Fibroblast of lung (primary cell): ENCODE measurements around the gene SHISA9. TPM values are rescaled to one million over a fixed set of nuclear protein-coding genes. Genes with fewer than 3 reads are reported as not detected.

Experiments used
- DNase-seq, 2 donors: peaks; one replicate each; pipeline versions ENCODE4 v3.0.0 to v3.0.0-alpha.2; 2010; ENCODE audit warnings: low read depth in 2 of 2
- H2AFZ ChIP-seq: 2 replicates; pipeline ENCODE4 v1.5.1; 2012; ENCODE audit warnings: low read length, control low read depth, inconsistent platforms
- H3K27ac ChIP-seq: 2 replicates; pipeline ENCODE4 v1.5.1; 2011; ENCODE audit warnings: low read length, control low read depth; ENCODE audit not compliant: insufficient read depth
- H3K27me3 ChIP-seq: 2 replicates; pipeline ENCODE4 v1.5.1; 2011; ENCODE audit warnings: mild to moderate bottlenecking, low read length; ENCODE audit not compliant: control insufficient read depth, insufficient read depth
- H3K36me3 ChIP-seq: 2 replicates; pipeline ENCODE4 v1.5.1; 2011; ENCODE audit warnings: low read length; ENCODE audit not compliant: control insufficient read depth, insufficient read depth
- H3K4me1 ChIP-seq: 2 replicates; pipeline ENCODE4 v1.5.1; 2011; ENCODE audit warnings: low read length; ENCODE audit not compliant: control insufficient read depth, insufficient read depth; ENCODE audit errors: extremely low read depth
- H3K4me2 ChIP-seq: 2 replicates; pipeline ENCODE4 v1.5.1; 2011; ENCODE audit warnings: low read length, control low read depth; ENCODE audit not compliant: insufficient read depth; ENCODE audit errors: extremely low read depth
- H3K4me3 ChIP-seq, 4 experiments: fragments of 200-600 bp in 1 of 4; sonication (generic) in 1 of 4; replicated peaks in 1 of 4; 2 replicates each; pipeline ENCODE4 v1.5.1; 2011 to 2016; ENCODE audit warnings: low read length in 4 of 4, low read depth in 3 of 4, mild to moderate bottlenecking in 3 of 4, control low read depth in 2 of 4, inconsistent platforms in 1 of 4, mixed read lengths in 1 of 4; ENCODE audit not compliant: insufficient read depth in 1 of 4; ENCODE audit errors: control extremely low read depth in 1 of 4
- H3K79me2 ChIP-seq: 2 replicates; pipeline ENCODE4 v1.5.1; 2012; ENCODE audit warnings: mild to moderate bottlenecking, low read length, inconsistent platforms; ENCODE audit not compliant: control insufficient read depth, insufficient read depth
- H3K9ac ChIP-seq: 2 replicates; pipeline ENCODE4 v1.5.1; 2011; ENCODE audit warnings: mild to moderate bottlenecking, low read length, control low read depth; ENCODE audit not compliant: insufficient read depth
- H3K9me3 ChIP-seq: 2 replicates; pipeline ENCODE4 v1.5.1; 2012; ENCODE audit warnings: low read depth, low read length; ENCODE audit not compliant: control insufficient read depth, insufficient read depth
- H4K20me1 ChIP-seq: 2 replicates; pipeline ENCODE4 v1.5.1; 2011; ENCODE audit warnings: low read length; ENCODE audit not compliant: control insufficient read depth, insufficient read depth; ENCODE audit errors: extremely low read depth
- CTCF ChIP-seq, 2 donors: IDR thresholded peaks in 1 of 2; conservative IDR thresholded peaks in 1 of 2; 1 replicate in 1 of 2; 2 replicates in 1 of 2; pipeline ENCODE4 v1.5.1; 2011 to 2012; ENCODE audit warnings: low read length in 2 of 2, control low read depth in 1 of 2, inconsistent platforms in 1 of 2, low read depth in 1 of 2, mild to moderate bottlenecking in 1 of 2
- EZH2 ChIP-seq: IDR thresholded peaks from 2 replicates; pipeline ENCODE4 v1.5.1; 2012; ENCODE audit warnings: low read length, control low read depth, mild to moderate bottlenecking; ENCODE audit errors: missing control alignments
- polyA plus RNA-seq, 2 donors: library from polyadenylated mRNA; depleted of rRNA in 1 of 2; stranded (reverse) in 1 of 2; unstranded in 1 of 2; fragments of >200 nt; gene quantifications; 2 replicates each; pipeline ENCODE4 v1.2.1, GENCODE V29; 2011 to 2012; ENCODE audit warnings: missing spikeins in 1 of 2
- total RNA-seq: library from RNA; depleted of rRNA; stranded (reverse); fragments of >200 nt; gene quantifications from 2 replicates; pipeline ENCODE4 v1.2.1, GENCODE V29; 2014

The SHISA9 gene
- total and polyA plus RNA-seq, 2 donors (not counting 1 experiment from before 2014, with no cell fraction given) = not detected

DNA sequence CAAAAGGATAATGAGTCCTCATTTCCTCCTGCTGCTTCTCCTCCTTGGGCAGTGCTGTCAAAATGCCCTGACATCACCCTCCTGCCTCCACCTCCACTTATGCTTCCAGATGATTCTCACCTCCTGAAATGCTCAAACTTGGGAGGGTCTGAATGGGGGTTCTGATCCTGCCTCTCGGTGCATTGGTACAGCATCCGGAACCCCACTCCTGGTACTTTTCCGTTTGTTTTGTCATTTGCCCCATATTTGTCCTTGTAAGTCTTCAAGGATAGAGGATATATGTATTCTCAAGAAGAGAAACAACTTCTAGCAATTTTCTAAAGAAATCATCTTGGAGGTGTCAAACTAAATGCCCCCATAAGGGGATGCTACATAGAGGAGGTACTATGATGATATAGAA is 148.3 kb downstream of the SHISA9 start:
- Histone ChIP-seq H3K4me2 (no peak overlapping the region), H3K79me2 (no peaks in the 10 kb centered on the region), H3K4me3 (no peak overlapping the region), H3K27me3 (no peaks in the 10 kb centered on the region), H2AFZ (no peak overlapping the region), H3K36me3 (no peaks in the 10 kb centered on the region), H3K9ac (no peak overlapping the region), H4K20me1 (no peaks in the 10 kb centered on the region), H3K9me3 (no peaks in the 10 kb centered on the region), H3K27ac (no peak overlapping the region), H3K4me1 (no peaks in the 10 kb centered on the region)
- TF ChIP-seq CTCF (conservative IDR thresholded peaks at IDR 0.05 in 1 of 2, IDR thresholded peaks at IDR 0.05 in 1 of 2; ENCODE audit: low read depth in 1 of 2, low read length in 2 of 2) (no peak), EZH2 (no peak)
- no peak for DNase-seq

DNA sequence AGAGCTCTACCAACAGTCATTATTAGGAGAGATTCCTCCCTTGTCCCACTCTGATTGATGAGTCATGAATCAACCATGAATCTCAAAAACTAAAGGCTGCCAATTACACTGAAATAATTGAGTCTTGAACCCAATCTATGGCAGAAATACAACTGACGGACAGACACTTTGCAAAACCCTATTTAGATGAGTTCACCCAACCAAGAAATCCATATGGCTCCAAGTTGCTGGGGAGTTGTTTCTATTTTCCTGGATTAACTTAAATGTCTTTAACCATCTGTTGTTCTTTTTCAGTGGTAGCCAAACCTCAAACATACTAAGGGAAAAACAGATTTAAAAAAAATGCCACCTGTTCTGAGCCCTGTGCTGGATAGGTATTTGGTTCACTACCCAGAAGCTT is 151.0 kb downstream of the SHISA9 start:
- TF ChIP-seq CTCF (conservative IDR thresholded peaks at IDR 0.05 in 1 of 2, IDR thresholded peaks at IDR 0.05 in 1 of 2; ENCODE audit: low read depth in 1 of 2, low read length in 2 of 2) = no peak
- TF ChIP-seq EZH2 = no peak
- H3K4me2 ChIP-seq = no peak overlapping the region

GRCh38 chr16:13055480-13055879 is 154.1 kb downstream of the SHISA9 start:
- Histone ChIP-seq H3K9ac (no peak overlapping the region), H3K9me3 (no peaks in the 10 kb centered on the region), H3K36me3 (no peaks in the 10 kb centered on the region), H3K79me2 (no peaks in the 10 kb centered on the region), H3K27ac (no peak overlapping the region), H2AFZ (no peak overlapping the region), H3K4me1 (no peaks in the 10 kb centered on the region), H4K20me1 (no peaks in the 10 kb centered on the region), H3K4me2 (no peak overlapping the region), H3K27me3 (no peaks in the 10 kb centered on the region), H3K4me3 (no peak overlapping the region)
- TF ChIP-seq CTCF (conservative IDR thresholded peaks at IDR 0.05 in 1 of 2, IDR thresholded peaks at IDR 0.05 in 1 of 2; ENCODE audit: low read depth in 1 of 2, low read length in 2 of 2) (no peak), EZH2 (no peak)
- no peak for DNase-seq

More for the DNA sequence above, 151.0 kb downstream of the SHISA9 start:
- Histone ChIP-seq H3K9ac (no peak overlapping the region), H4K20me1 (no peaks in the 10 kb centered on the region), H3K27ac (no peak overlapping the region), H2AFZ (no peak overlapping the region), H3K27me3 (no peaks in the 10 kb centered on the region), H3K4me3 (no peak overlapping the region), H3K36me3 (no peaks in the 10 kb centered on the region), H3K9me3 (no peaks in the 10 kb centered on the region), H3K4me1 (no peaks in the 10 kb centered on the region), H3K79me2 (no peaks in the 10 kb centered on the region)
- DNase-seq = no peak
